NT2/D1 (cell line): ENCODE data around the gene IL1RN.

ENCODE experiments used
- DNase-seq: peaks from one replicate; pipeline ENCODE4 v3.0.0-alpha.2; 2011; ENCODE audit warnings: low read depth, low spot score
- H3K27me3 ChIP-seq: 2 replicates; pipeline ENCODE4 v1.6.0; 2011; ENCODE audit warnings: mild to moderate bottlenecking; ENCODE audit not compliant: insufficient read length, insufficient read depth
- H3K36me3 ChIP-seq: 2 replicates; pipeline ENCODE4 v1.6.1; 2011; ENCODE audit warnings: mild to moderate bottlenecking, low read length, mixed read lengths; ENCODE audit not compliant: insufficient read depth, insufficient read length
- H3K4me1 ChIP-seq: 2 replicates; pipeline ENCODE4 v1.5.1; 2011; ENCODE audit not compliant: insufficient read depth, insufficient read length
- H3K4me3 ChIP-seq: 2 replicates; pipeline ENCODE4 v1.5.1; 2011; ENCODE audit warnings: low read depth; ENCODE audit not compliant: insufficient read length
- H3K9ac ChIP-seq: 2 replicates; pipeline ENCODE4 v1.6.0; 2011; ENCODE audit warnings: low read depth; ENCODE audit not compliant: insufficient read length
- H3K9me3 ChIP-seq: 2 replicates; pipeline ENCODE4 v1.5.1; 2011; ENCODE audit warnings: mild to moderate bottlenecking, low read length; ENCODE audit not compliant: insufficient read depth
- SUZ12 ChIP-seq: IDR thresholded peaks from 2 replicates; pipeline ENCODE4 v1.6.1; 2011; ENCODE audit not compliant: insufficient read length, insufficient read depth; ENCODE audit errors: extremely low read depth
- YY1 ChIP-seq: IDR thresholded peaks from 2 replicates; pipeline ENCODE4 v1.6.1; 2011; ENCODE audit not compliant: insufficient read length, insufficient read depth
- ZNF274 ChIP-seq: IDR thresholded peaks from 2 replicates; pipeline ENCODE4 v1.6.1; 2011; ENCODE audit warnings: mild to moderate bottlenecking, low read depth, low read length

The IL1RN gene

GRCh38 chr2:113157118-113157896 lies 29.9 kb downstream of the IL1RN start:
- DNase-seq, result no peak
- H3K4me1 ChIP-seq, result peaks cover 9% of the 10 kb centered on the region
- H3K9me3 ChIP-seq, result no peaks in the 10 kb centered on the region
- peak overlapping the region; percentile 93 for H3K9ac ChIP-seq
- no peaks in the 10 kb centered on the region for H3K36me3 ChIP-seq
- peaks cover 13% of the 10 kb centered on the region for H3K27me3 ChIP-seq
- H3K4me3 ChIP-seq, result peak overlapping the region; percentile 71
- TF ChIP-seq ZNF274 (no peak), SUZ12 (no peak), YY1 (no peak)

GRCh38 chr2:113157897-113158753 lies 30.7 kb downstream of the IL1RN start:
- Histone ChIP-seq H3K9ac (peak overlapping the region; percentile 93), H3K4me1 (peaks cover 9% of the 10 kb centered on the region), H3K36me3 (no peaks in the 10 kb centered on the region), H3K9me3 (no peaks in the 10 kb centered on the region), H3K4me3 (peak overlapping the region; percentile 71), H3K27me3 (peaks cover 13% of the 10 kb centered on the region)
- TF ChIP-seq YY1, result no peak
- TF ChIP-seq ZNF274, result no peak
- no peak for TF ChIP-seq SUZ12
- no peak for DNase-seq

GRCh38 chr2:113158884-113159553 lies 31.6 kb downstream of the IL1RN start:
- H3K4me3 ChIP-seq, result no peak overlapping the region
- TF ChIP-seq YY1 (no peak), ZNF274 (no peak), SUZ12 (no peak)
- no peaks in the 10 kb centered on the region for H3K36me3 ChIP-seq
- H3K9me3 ChIP-seq, result no peaks in the 10 kb centered on the region
- H3K9ac ChIP-seq, result no peak overlapping the region
- H3K27me3 ChIP-seq, result peaks cover 13% of the 10 kb centered on the region
- peaks cover 9% of the 10 kb centered on the region for H3K4me1 ChIP-seq
- no peak for DNase-seq

DNA sequence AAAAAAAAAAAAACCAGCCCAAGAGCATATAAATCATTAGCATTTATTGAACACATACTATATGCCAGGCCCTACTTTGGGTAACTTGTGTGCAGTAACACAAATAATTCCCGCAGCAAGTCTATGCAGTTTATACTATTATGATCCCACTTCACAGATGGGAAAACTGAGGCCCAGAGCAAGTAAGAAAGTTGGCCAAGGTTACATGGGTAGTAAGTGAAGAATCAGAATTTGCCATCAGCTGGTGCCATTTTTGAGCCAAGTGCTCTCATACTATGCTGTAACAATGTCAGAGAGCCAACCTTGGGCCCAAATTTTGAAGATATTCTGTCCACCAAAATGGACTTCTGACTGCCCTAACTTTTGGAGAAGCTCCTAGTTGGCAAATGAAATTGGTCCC lies 32.9 kb downstream of the IL1RN start:
- no peak for DNase-seq
- Histone ChIP-seq H3K4me1 (peaks cover 13% of the 10 kb centered on the region), H3K9me3 (no peaks in the 10 kb centered on the region), H3K36me3 (no peaks in the 10 kb centered on the region), H3K27me3 (peaks cover 13% of the 10 kb centered on the region), H3K9ac (no peak overlapping the region), H3K4me3 (no peak overlapping the region)
- TF ChIP-seq ZNF274 (no peak), YY1 (no peak), SUZ12 (no peak)

DNA sequence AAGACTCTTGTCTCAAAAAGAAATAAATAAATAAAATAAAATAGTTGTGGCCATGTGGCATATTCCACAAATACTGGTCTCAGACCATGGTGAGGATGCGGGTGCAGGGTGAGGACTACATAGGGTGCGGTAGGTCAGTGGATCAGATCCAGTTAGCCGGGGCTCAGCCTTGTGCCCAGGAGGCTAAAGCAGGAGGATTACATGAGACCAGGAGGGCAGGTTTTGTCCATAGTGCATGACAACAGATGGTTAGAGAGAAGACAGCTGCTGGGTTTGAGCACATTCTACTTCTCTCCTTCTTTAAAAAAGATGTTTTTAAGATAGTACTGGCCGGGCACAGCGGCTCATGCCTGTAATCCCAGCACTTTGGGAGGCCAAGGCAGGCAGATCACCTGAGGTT lies 33.6 kb downstream of the IL1RN start:
- no peaks in the 10 kb centered on the region for H3K36me3 ChIP-seq
- DNase-seq, result no peak
- peaks cover 13% of the 10 kb centered on the region for H3K27me3 ChIP-seq
- H3K4me1 ChIP-seq, result peaks cover 10% of the 10 kb centered on the region
- no peak overlapping the region for H3K4me3 ChIP-seq
- TF ChIP-seq SUZ12 (no peak), YY1 (no peak), ZNF274 (no peak)
- H3K9me3 ChIP-seq, result no peaks in the 10 kb centered on the region
- no peak overlapping the region for H3K9ac ChIP-seq

DNA sequence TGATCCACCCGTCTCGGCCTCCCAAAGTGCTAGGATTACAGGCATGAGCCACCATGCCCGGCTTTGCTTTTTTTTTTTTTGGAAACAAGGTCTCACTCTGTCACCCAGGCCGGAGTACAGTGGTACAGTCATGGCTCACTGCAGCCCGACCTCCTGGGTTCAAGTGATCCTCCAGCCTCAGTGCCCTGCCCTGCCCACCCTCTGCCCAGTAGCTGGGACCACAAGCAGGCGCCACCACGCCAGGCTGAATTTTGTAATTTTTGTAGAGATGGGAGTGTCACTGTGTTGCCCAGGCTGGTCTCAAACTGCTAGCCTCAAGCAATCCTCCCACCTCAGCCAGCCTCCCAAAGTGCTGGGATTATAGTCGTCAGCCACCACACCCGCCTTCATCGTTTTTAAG lies 34.8 kb downstream of the IL1RN start:
- no peak for DNase-seq
- no peaks in the 10 kb centered on the region for H3K36me3 ChIP-seq

DNA sequence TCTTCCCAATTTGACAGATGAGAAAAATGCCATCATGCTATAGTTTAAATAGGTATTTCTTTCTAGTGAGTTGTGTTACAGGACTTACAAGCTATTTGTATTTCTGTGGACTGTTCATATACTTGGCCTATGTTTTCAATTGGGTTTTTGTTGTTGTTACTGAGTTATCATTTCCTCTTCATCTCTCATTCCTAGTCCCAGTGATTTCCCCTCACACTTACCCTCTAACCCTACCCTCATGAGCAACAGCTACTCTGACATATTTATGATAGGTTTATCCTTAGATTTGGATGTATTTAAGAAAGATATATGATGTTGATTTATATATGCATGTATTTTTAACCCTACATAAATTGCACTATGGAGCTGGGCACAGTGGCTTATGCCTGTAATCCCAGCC lies 35.5 kb downstream of the IL1RN start:
- H3K27me3 ChIP-seq, result peaks cover 8% of the 10 kb centered on the region
- H3K9ac ChIP-seq, result no peak overlapping the region
- no peak overlapping the region for H3K4me3 ChIP-seq
- H3K36me3 ChIP-seq, result no peaks in the 10 kb centered on the region
- H3K4me1 ChIP-seq, result peaks cover 8% of the 10 kb centered on the region
- TF ChIP-seq YY1, result no peak
- TF ChIP-seq ZNF274, result no peak
- TF ChIP-seq SUZ12, result no peak
- no peaks in the 10 kb centered on the region for H3K9me3 ChIP-seq
- DNase-seq, result no peak

More for the DNA sequence above, 34.8 kb downstream of the IL1RN start:
- Histone ChIP-seq H3K4me1 (peaks cover 9% of the 10 kb centered on the region), H3K9ac (no peak overlapping the region), H3K27me3 (peaks cover 13% of the 10 kb centered on the region), H3K4me3 (no peak overlapping the region), H3K9me3 (no peaks in the 10 kb centered on the region)
- no peak for TF ChIP-seq YY1
